ENCODE measurements around the gene TGDS. TPM values are rescaled to one million over a fixed set of nuclear protein-coding genes. Genes with fewer than 3 reads are reported as not detected.

Gene TGDS
- total and polyA plus RNA-seq, 7 donors = 5.5 to 13.2 (median 10.9) TPM

DNA sequence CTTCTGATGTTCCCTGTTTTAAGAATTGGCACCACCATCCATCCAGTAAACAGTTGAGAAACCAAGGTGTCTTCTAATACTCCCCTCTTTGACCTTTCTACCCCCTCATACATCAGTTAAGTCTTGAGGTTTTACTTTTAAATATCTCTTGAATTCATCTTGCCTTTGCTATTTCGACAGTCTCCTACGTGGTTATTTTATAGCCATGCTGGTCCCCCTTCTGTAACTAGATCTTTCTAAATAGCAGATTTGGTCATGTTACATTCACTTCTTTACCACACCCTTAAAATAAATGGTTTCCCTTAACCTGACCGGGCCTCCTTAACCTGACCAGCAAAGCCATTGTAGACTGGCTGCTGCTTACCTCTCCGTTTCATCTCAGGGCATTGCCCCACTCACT is 11.1 kb upstream of the TGDS start:
- no peak overlapping the region for H3K27ac ChIP-seq
- H3K9me3 ChIP-seq = no peaks in the 10 kb centered on the region
- peaks cover 0 to 41% (median 9%) of the 10 kb centered on the region in 4 donors for H3K36me3 ChIP-seq
- TF ChIP-seq POLR2AphosphoS5 (IDR thresholded peaks at IDR 0.05) (no peak), EP300 (IDR thresholded peaks at IDR 0.05) (no peak), POLR2A (IDR thresholded peaks at IDR 0.05) (no peak)
- TF ChIP-seq, protein P1, sequence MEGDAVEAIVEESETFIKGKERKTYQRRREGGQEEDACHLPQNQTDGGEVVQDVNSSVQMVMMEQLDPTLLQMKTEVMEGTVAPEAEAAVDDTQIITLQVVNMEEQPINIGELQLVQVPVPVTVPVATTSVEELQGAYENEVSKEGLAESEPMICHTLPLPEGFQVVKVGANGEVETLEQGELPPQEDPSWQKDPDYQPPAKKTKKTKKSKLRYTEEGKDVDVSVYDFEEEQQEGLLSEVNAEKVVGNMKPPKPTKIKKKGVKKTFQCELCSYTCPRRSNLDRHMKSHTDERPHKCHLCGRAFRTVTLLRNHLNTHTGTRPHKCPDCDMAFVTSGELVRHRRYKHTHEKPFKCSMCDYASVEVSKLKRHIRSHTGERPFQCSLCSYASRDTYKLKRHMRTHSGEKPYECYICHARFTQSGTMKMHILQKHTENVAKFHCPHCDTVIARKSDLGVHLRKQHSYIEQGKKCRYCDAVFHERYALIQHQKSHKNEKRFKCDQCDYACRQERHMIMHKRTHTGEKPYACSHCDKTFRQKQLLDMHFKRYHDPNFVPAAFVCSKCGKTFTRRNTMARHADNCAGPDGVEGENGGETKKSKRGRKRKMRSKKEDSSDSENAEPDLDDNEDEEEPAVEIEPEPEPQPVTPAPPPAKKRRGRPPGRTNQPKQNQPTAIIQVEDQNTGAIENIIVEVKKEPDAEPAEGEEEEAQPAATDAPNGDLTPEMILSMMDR (IDR thresholded peaks at IDR 0.05) = no peak
- 90 to 92% methylated on average over 4 of the region's 4 CpGs for WGBS, 2 donors
- no peaks in the 10 kb centered on the region for H3K27me3 ChIP-seq
- DNase-seq = no peak
- peaks cover 0 to 14% (median 6%) of the 10 kb centered on the region in 4 donors for H3K4me1 ChIP-seq
- no peak overlapping the region for H3K4me3 ChIP-seq
- intact Hi-C loops (cut with DNase I) = no loop called here

DNA sequence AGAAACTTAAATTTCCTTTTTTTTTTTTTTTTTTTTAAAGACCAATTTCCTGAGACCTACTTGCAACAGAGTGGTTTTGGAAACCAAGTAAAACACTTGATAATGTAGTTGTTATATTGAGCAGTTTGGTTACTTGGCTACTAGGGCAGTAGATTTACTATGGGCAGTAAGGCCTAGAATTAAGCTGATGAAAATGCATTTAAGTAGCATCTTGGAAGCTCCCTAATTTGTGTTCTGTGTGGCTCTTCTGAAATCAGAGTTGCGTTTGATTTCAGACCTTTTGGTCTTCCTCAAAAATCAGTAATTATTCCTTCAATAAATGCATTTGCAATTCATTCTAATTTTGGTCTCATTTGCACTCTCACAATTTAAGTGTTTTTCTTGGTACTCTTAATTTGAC is 6.5 kb upstream of the TGDS start:
- Histone ChIP-seq H3K36me3 (peaks cover 0 to 21% (median 6%) of the 10 kb centered on the region in 4 donors), H3K4me3 (peak overlapping the region; percentile 80 to 100 (median 94)), H3K9me3 (no peaks in the 10 kb centered on the region), H3K4me1 (peaks cover 0 to 14% (median 6%) of the 10 kb centered on the region in 4 donors), H3K27ac (peak overlapping the region; percentile 88 to 91 (median 90)), H3K27me3 (no peaks in the 10 kb centered on the region)
- TF ChIP-seq EP300 (IDR thresholded peaks at IDR 0.05) (no peak), POLR2A (IDR thresholded peaks at IDR 0.05) (no peak), POLR2AphosphoS5 (IDR thresholded peaks at IDR 0.05) (no peak)
- TF ChIP-seq, protein P1 (IDR thresholded peaks at IDR 0.05) = no peak
- WGBS, 2 donors = 45 to 57% methylated on average over 1 of the region's 1 CpG
- intact Hi-C loops (cut with DNase I) = loop anchor here (5.0 kb wide), 1 partner anchor 785 kb away; no protein-coding TSS in a partner anchor
- no peak for DNase-seq

DNA sequence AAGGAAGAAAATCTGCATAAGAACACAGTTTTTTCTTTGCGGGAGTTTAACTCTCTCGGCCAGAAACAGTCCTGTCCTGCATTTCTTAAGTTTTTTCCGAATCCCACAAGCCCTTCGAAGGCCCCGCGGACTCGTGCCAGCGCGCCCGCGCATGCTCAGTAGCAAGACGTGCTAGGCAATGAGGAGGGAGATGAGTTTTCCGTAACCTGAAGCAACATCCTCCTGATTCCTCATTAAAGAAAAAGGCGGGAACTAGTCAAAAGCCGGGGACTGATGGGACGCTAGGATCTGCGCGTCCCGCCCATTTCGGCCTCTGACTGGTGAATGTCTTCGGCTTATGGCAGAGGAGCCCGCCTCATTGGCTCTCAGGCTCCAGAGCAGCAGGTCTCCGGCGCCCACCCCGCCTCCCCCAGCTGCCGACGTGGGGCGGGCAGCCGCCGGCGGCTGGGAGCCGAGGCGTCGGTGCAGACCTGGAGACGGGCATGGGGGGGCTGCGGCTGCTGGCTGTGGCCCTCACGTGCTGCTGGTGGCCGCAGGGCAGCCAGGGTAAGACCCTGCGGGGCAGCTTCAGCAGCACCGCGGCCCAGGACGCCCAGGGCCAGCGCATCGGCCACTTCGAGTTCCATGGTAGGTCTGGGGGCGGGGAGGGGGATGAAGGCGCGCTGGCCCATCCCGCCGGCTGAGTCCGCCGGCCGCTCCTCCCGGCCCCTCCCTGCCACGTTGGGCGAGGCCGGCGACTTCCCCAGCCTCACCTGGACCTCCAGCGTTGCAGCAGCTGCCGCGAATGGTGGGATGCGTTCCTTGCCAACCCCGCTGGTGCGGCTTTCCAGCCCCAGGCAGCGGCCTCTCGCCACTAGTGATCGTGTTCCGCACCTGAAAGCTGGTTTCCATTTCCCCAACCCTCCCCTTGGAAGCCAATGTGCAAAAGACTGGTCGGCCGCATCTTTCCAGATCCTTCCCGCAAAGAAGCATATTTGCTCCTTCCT is 5.8 kb upstream of the TGDS start, which contains the start of gene GPR180:
TSS of gene GPR180 (plus strand) at position 412 of the 986 bp plus-strand sequence. CDS start at position 483, 71 bp downstream.
- H3K4me3 ChIP-seq = peak within 1 kb of the TSS; percentile 80 to 100 (median 94)
- intact Hi-C loops (cut with DNase I) = loop anchor here (2.0 to 5.0 kb wide), 2 partner anchors 53 to 786 kb away; no protein-coding TSS in a partner anchor

DNA sequence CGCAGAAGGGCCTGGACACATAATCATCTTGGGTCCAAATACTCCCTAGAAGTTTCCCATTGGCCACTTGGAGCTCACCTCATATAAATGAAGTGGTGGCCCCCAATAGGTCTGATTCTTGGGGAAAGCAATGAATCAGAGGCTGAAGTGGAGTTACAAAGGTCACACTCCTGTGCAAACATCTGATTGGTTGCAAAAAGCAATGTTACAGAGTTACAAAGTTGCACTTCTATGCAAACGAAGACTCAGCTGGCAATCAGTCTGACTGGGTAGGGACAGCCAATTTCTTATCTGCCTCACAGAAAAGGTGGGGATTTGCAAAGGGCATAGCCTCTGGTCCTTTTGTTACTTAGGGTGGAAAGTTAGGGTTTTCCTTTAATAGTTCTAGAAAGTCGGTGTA is 3.9 kb upstream of the TGDS start:
- Histone ChIP-seq H3K4me3 (no peak overlapping the region), H3K9me3 (no peaks in the 10 kb centered on the region), H3K27ac (no peak overlapping the region), H3K36me3 (no peaks in the 10 kb centered on the region), H3K4me1 (peaks cover 0 to 23% (median 14%) of the 10 kb centered on the region in 4 donors), H3K27me3 (no peaks in the 10 kb centered on the region)
- no peak for DNase-seq
- TF ChIP-seq, protein P1 (IDR thresholded peaks at IDR 0.05) = no peak
- TF ChIP-seq POLR2A (IDR thresholded peaks at IDR 0.05) (no peak), POLR2AphosphoS5 (IDR thresholded peaks at IDR 0.05) (no peak), EP300 (IDR thresholded peaks at IDR 0.05) (no peak)
- intact Hi-C loops (cut with DNase I) = loop anchor here (2.0 to 5.0 kb wide), 2 partner anchors 51 to 787 kb away; no protein-coding TSS in a partner anchor
- WGBS, 2 donors = 72 to 88% methylated on average over 3 of the region's 3 CpGs

More for the DNA sequence above, 5.8 kb upstream of the TGDS start, which contains the start of gene GPR180:
- Histone ChIP-seq H3K36me3 (peaks cover 0 to 15% (median 4%) of the 10 kb centered on the region in 4 donors), H3K9me3 (no peaks in the 10 kb centered on the region), H3K27me3 (no peaks in the 10 kb centered on the region), H3K4me1 (peaks cover 0 to 14% (median 6%) of the 10 kb centered on the region in 4 donors), H3K27ac (peak within 1 kb of the TSS; percentile 88 to 91 (median 90))
- peak; percentile 99 for DNase-seq
- TF ChIP-seq, protein P1 (IDR thresholded peaks at IDR 0.05) = no peak
- peak in 1 of 2 donors; percentile 40 for TF ChIP-seq POLR2A (IDR thresholded peaks at IDR 0.05)
- TF ChIP-seq POLR2AphosphoS5 (IDR thresholded peaks at IDR 0.05) = peak; percentile 64 to 81 (median 79)
- 0% methylated on average over 71 of the region's 71 CpGs for WGBS, 2 donors
